Hematopoietic multipotent progenitor cell treated with erythropoietin and hydrocortisone succinate and interleukin-3 and kit ligand, for 4 days (in vitro differentiated cells): ENCODE measurements around the gene WNT7A.

ENCODE experiments used
- DNase-seq: peaks from one replicate; pipeline ENCODE4 v3.0.0-alpha.2; 2015

The WNT7A gene

GRCh38 chr3:13844911-13845310 lies 35.0 kb downstream of the WNT7A start:
- no peak for DNase-seq

DNA sequence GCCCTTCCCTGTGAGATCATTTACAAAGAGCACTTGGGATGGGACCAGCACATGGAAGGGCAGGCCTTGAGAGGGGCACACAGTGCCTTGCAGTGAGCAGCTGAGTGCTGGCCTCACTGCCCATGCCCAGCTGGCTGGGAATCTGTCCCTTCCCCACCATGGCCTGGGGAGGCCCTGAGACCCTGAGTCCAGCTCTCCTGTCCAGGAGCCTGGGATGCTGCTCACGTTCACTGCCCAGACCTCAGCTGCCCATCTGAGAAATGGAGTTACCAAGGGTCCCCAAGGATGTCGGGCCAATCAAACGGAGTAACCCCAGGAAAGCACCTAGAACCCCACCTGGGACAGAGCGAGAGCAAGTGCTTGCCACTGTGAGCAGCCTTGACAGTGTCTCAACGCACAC lies 35.6 kb downstream of the WNT7A start:
- no peak for DNase-seq

- DNase-seq = no peak
Observed at GRCh38 chr3:13843351-13843750, 36.5 kb downstream of the WNT7A start.

GRCh38 chr3:13842226-13842625 lies 37.6 kb downstream of the WNT7A start:
- no peak for DNase-seq

- DNase-seq = no peak
Observed at GRCh38 chr3:13841826-13842225, 38.0 kb downstream of the WNT7A start.

DNA sequence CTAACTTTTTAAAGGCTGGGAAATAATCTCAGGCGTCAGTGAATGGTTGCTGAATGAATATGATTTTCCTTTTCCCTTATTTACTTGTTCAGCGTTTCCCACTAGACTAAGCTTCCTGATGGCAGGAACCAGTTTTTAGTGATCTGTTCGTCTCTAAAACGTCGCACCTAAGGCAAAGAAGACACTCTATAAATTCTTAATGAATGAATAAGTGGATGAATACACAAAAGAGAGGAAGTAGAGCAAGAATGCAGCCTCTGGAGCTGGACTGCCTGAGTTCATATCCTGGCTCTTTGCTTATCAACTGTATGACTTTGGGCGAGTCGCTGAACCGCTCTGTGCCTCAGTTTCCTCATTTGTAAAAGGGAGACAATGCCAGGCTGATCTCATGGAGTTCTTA lies 38.7 kb downstream of the WNT7A start:
- DNase-seq = no peak

DNA sequence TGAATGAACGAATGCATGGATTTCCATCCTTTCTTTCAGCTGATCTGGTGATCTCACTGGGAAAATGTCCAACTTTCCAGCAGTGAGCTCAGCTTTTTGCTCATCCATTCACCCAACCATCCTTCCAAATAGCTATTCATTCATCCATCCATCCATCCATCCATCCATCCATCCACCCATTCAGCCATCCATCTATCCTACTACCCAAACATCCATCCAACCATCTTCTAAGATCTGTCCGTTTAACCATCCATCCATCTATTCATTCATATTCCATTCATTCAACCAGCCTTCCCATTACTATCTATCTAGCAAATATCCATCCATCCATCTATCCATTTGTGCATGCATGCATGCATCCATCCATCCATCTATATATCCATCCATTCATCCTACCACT lies 39.4 kb downstream of the WNT7A start:
- DNase-seq = no peak

DNA sequence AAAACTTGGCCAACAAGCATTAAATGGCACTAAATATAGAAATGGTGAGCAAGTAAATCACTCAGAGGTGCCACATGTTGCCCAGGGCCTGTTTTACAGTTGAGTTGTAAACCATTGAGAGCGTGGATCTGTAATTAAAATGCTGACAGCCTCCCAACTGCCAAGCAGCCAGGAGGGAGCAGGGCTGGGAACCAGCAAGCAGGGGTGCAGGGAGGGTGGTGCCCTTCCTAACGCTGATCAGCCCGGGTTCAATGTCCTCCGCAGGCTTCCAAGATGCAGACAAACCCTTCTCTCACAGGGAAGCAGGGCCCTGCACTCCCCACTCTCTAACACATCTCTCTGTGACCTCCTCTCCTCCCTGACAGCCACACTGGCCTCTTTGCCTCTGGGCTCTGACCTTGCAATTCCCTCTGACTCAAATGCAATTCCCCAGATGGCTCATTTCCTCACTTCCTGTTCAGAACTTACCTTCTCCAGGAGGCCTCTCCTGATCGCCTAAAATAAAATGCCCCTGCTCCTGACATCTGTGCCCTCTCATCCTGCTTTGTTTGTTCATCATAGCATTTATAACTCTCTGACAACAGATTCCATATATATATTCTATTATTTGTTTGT lies 40.0 kb downstream of the WNT7A start:
- DNase-seq = no peak

GRCh38 chr3:13839253-13839652 lies 40.6 kb downstream of the WNT7A start:
- DNase-seq = no peak

DNA sequence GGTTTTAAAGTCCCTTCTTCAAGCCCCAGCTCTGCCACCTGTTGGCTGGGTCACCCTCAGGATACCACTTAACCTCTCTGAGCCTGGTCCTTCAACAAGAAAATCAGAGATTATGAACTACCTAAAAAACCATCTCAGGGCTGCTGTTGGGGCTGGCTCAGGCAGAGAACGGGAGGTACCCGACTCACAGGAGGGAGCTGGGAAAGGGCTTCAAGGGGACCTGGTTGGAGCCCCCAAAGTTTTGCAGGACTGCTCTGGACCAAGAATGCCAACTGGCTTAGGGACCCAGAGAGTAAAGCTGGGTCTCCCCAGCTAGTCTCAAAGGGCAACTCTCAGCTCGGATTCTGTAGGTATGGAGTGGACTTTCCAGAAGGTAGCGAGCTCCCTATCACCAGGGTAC lies 41.5 kb downstream of the WNT7A start:
- no peak for DNase-seq

DNA sequence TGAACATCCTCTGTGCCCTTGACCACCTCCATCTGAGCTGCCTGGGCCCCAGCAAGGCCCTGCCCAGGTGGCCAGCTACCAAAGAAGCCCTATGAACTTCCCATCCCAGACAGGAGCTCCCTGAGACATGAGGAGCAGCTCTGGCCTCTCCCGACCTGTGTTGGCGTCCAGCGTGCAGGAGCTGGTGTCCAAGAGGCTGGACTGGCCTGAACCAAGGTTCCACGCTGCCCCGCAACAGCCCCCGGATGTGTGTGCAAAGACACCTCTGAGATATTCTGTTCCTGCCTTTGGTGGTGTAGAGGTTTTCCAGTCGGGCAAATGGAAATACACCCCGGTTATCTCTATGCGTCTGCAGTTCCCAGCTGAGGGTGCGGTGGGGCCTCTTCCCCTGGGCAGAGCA lies 42.1 kb downstream of the WNT7A start:
- no peak for DNase-seq

DNA sequence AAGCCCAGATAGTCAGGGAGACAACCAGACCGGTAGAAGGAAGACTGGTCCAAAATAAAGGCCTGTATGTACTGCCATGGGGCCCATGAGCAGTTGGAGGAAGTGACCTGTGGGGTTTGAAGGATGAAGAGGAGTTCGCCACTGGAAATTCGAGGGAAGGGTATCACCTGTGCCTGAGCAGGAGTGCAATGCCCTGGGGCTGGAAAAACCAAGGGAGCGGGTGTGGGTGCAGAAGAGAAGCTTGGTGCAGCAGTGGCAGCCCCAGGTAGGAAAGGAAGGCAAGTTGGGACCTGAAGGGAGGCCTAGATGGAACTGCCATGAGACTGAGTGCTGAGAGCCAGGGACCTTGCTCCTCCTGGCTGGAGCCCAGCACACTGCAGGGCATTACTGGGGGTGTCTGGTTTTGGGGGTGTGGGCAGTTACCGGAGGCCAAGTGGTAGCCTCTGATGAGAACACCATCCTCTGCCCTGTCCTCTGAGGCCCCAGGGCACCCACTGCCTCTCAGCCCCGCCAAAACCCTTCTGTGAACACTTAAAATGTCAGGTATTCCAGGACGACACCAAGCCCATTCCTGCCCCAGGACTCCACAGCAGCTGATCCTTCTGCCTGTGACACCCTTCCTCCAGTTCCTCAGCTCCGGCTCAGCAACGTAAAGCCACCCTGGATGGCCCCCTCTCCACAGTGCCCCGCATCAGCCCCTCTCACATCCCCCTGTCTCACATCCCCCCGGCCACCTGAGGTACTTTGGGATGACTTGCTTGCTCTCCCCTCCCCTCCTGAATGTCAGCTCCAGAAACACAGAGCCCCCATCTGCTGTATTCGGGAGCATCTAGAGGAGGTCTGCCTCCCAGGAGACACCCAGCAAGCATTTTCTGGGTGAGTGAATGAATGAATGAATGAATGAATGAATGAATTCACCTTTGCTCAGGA lies 42.9 kb downstream of the WNT7A start:
- no peak for DNase-seq

DNA sequence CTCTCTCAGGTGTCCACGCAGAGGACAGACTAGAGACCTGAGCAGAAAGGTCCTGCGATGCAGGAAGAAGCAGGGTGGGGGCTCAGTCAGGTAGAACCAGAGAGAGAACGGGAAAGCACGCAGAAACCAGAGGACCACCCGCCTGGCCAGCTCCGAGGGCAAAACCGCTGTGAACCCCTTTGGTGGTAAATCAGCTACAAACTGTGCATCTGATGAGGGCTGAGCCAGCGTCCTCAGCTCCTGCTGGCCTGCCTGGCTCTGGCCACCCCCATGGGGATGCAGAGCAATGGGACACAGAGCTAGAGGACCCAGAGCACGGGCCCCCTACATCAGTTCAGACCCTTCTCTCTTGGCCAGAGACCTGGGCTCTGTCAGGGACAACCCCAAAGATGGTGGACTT lies 44.6 kb downstream of the WNT7A start:
- DNase-seq = no peak

DNA sequence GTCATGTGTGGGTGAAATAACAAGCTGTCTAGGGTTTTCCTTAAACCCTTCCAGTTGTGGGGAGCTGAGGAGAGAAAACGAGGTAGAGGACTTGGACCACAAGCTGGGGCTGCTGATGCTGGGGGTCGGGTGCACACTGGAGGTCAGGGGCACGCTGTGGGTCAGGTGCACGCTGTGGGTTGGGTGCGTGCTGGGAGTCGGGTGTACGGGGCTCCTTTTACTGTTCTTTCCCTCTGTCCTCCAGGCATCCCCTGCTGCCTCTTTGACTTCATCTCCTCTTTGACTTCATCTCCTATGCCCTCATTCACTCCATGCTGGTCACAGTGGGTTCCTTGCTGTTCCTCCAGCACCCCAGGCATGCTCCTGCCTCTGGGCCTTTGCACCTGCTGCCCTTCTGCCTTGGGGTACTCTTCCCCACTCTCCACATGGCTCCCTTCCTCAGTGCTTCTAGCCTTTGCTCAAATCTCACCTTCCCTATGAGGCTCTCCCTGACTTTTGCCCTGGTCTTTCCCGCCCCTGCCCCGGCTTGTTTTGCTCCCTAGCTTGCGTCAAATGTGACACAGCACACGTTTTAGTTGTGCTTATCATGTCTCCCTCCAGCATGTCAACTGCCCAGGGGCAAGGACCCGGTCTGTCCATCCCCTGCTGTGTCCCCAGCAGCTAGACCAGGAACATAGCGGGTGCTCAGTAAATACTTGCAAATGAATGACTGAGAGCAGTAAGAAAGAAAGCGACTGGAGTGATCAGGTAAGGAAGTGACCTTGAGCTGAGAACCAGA lies 45.4 kb downstream of the WNT7A start:
- no peak for DNase-seq

DNA sequence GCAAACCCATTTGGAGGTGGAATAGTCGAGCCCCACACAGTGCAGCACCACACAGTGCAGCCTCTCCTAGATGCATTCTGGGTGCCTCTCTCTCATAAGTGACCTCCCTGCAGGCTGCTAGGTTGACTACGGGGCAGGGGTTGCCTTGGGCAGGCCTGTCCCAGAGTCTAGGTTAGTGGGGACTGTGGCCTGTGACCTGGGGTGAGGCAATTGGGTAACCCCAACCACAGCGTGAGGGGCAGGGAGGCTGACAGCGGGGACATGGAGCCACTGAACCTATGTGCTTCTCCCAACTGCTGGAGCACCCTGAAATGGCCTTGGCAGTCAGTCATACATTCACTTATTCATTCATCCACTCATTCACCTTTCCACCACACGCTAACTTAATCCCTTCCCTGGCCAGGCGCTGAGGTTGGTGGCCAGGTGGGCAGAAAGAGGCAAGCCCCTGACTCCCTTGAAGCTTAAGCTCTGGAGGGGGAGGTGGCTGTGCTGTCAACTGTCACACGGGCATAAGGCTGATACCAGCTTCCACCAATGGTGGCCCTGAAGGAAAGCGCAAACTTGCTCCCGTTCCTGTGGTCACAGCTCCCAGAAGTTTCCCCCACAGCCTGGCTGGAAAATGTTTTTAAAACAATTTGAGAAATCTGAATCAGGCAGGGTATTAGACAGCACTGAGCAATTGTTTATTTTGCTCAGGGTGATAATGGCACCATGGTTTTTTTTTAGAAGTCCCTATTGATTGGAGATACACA lies 46.2 kb downstream of the WNT7A start:
- DNase-seq = no peak

DNA sequence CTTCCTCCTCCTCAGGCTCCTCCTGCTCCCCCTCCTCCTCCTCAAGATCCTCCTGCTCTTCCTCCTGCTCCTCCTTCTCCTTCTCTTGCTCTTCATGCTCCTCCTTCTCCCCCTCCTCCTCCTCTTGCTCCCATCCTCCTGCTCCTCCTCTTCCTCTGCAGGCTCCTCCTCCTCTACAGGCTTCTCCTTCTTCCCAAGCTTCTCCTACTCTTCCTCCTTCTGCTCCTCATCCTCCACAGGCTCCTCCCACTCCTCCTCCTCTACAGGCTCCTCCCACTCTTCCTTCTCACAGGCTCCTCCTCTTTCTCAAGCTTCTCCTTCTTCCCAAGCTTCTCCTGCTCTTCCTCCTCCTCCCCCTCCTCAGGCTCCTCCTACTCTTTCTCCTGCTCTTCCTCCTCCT lies 47.7 kb downstream of the WNT7A start:
- no peak for DNase-seq

- no peak for DNase-seq
Observed at GRCh38 chr3:13831386-13831996, 48.4 kb downstream of the WNT7A start.

- DNase-seq = no peak
Observed at GRCh38 chr3:13829311-13829710, 50.6 kb downstream of the WNT7A start.

GRCh38 chr3:13828501-13829265 lies 51.2 kb downstream of the WNT7A start:
- DNase-seq = no peak

DNA sequence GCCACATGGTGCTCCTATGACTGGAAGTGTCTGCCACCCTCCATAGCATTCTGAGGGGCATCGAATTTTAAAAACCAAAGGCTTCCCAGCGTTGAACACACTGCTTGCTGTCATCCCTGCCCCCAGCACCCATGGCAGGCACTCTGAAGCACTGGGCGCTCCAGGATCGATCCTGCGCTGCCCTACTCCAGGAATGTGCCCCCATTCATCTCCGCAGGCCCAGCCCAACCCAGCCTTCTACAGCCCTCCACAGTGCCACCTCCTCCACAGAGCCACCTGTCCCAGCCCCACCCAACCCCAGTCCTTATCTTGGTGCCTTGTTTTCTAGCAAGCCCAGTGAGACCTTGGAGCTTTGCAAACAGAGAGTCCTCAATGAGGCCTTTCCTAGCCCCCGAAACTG lies 52.2 kb downstream of the WNT7A start:
- no peak for DNase-seq

DNA sequence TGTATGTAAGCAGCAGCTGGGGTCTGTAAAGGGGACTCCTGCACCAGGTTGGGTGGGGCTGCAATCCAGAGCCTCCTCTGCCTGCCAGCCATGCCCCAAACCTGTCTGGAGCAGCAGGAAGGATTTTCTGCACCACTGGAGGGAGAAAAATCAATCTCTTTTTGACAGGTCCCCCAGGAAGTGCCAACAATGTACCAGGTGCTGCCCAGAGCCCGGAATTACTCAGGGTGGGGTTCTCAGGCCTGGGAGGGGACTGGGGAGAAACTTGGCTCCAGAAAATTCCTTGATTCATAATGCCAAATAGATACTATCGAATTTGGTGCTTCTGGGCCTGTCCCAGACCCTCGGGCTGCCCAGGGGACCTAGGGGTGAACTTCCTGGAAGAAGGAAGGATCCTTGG lies 52.6 kb downstream of the WNT7A start:
- no peak for DNase-seq

DNA sequence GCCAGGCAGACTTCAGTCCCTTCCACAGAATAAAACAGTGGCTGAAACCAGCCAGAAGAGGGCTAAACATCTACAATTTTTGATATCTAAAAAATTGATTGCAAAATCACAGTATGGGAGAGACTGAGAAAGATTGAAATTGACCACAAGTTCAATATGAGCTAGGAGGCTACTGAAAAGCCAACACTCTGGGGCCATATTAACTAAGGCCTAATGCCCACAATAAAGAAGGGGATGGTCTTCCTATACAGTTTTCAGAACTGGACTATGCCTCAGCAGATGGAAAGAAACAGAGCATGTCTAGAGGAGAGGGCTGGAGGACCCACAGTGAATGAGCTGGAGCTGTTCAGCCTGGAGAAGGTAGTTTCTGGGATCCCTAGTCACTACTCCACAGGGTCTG lies 53.2 kb downstream of the WNT7A start:
- no peak for DNase-seq
